HG02610 (cell line): Measurements from ENCODE around the gene ANGPTL2.

Source experiments
- ATAC-seq: cut with Tn5 transposase; IDR thresholded peaks from one replicate; pipeline ENCODE4 v1.9.1; 2021; ENCODE audit warnings: mild to moderate bottlenecking, moderate library complexity; ENCODE audit not compliant: unreplicated experiment

The ANGPTL2 gene

GRCh38 chr9:127055745-127056402 is 66.6 kb downstream of the ANGPTL2 start:
- ATAC-seq = no peak

- no peak for ATAC-seq
Observed at GRCh38 chr9:127053960-127054359, 68.5 kb downstream of the ANGPTL2 start.

GRCh38 chr9:127053057-127053821 is 69.2 kb downstream of the ANGPTL2 start:
- no peak for ATAC-seq

GRCh38 chr9:127051881-127052595 is 70.4 kb downstream of the ANGPTL2 start:
- ATAC-seq = no peak

GRCh38 chr9:127050591-127051001 is 71.8 kb downstream of the ANGPTL2 start:
- ATAC-seq = no peak

- no peak for ATAC-seq
Observed at GRCh38 chr9:127050152-127050551, 72.3 kb downstream of the ANGPTL2 start.

GRCh38 chr9:127049581-127049980 is 72.9 kb downstream of the ANGPTL2 start:
- ATAC-seq = no peak

- peak; percentile 55 for ATAC-seq
Observed at GRCh38 chr9:127049044-127049443, 73.4 kb downstream of the ANGPTL2 start.

- no peak for ATAC-seq
Observed at GRCh38 chr9:127047971-127048370, 74.5 kb downstream of the ANGPTL2 start.

GRCh38 chr9:127045148-127045547 is 77.3 kb downstream of the ANGPTL2 start:
- no peak for ATAC-seq

- ATAC-seq = no peak
Observed at GRCh38 chr9:127039492-127039891, 82.9 kb downstream of the ANGPTL2 start.

GRCh38 chr9:127038531-127038930 is 83.9 kb downstream of the ANGPTL2 start:
- ATAC-seq = no peak
